Posterior vena cava (tissue), 2 donors: Measurements from ENCODE around the gene TMEM80. TPM values are rescaled to one million over a fixed set of nuclear protein-coding genes. Genes with fewer than 3 reads are reported as not detected.

Source experiments
- total RNA-seq, 2 donors: library from RNA; stranded (reverse); fragmentation: NEBNext Ultra II Directional; extraction: Animal tissue kit (Norgen Biotek cat#: 25700); gene quantifications; one replicate each; pipeline ENCODE4 v1.2.1, GENCODE V29; 2021
- donor health status: DM: yes; HTN: yes; CAD: no.
- donor health status: DM: yes; HTN: yes; CAD: no.

TMEM80 gene
- total RNA-seq, 2 donors from 2014 or later = 13.5 to 19.3 TPM

Other genes starting within 250 kb of the TMEM80 start
- gene PTDSS2, start 245.5 kb upstream of the TMEM80 start, total RNA-seq = 10 to 100 TPM; 16.3 to 16.7 TPM
- 100 to 1,000 TPM; 197 to 209 TPM for gene RNH1, start 188.6 kb upstream of the TMEM80 start, total RNA-seq
- 10 to 100 TPM; 37.2 to 48.5 TPM for gene HRAS, start 160.2 kb upstream of the TMEM80 start, total RNA-seq
- under 1 TPM; 0.43 to 0.56 TPM for gene LRRC56, start 158.3 kb upstream of the TMEM80 start, total RNA-seq
- under 1 TPM; 0.43 to 0.56 TPM for gene LMNTD2, start 135.1 kb upstream of the TMEM80 start, total RNA-seq
- 1 to 10 TPM; 2.1 to 2.6 TPM for gene RASSF7, start 134.8 kb upstream of the TMEM80 start, total RNA-seq
- 10 to 100 TPM; 18.3 to 20.8 TPM for gene PHRF1, start 119.3 kb upstream of the TMEM80 start, total RNA-seq
- gene IRF7, start 79.9 kb upstream of the TMEM80 start, total RNA-seq = 10 to 100 TPM; 10.3 to 16.4 TPM
- gene CDHR5, start 70.9 kb upstream of the TMEM80 start, total RNA-seq = under 1 TPM in 1 of 2 donors, not detected in 1; 0.10 TPM
- gene SCT, start 68.6 kb upstream of the TMEM80 start, total RNA-seq = not detected
- gene DRD4, start 58.5 kb upstream of the TMEM80 start, total RNA-seq = under 1 TPM; 0.48 to 0.51 TPM
- 10 to 100 TPM; 22.9 to 25.5 TPM for gene DEAF1, start 594 bp upstream of the TMEM80 start, total RNA-seq
- gene EPS8L2, start 10.4 kb downstream of the TMEM80 start, total RNA-seq = 10 to 100 TPM; 23.8 to 38.3 TPM
- gene TALDO1, start 51.6 kb downstream of the TMEM80 start, total RNA-seq = 100 to 1,000 TPM in 1 of 2 donors, 10 to 100 TPM in 1; 76.8 to 109 TPM
- 10 to 100 TPM; 33.0 to 38.8 TPM for gene GATD1, start 81.7 kb downstream of the TMEM80 start, total RNA-seq
- gene CEND1, start 94.3 kb downstream of the TMEM80 start, total RNA-seq = not detected
- 10 to 100 TPM; 10.6 to 11.2 TPM for gene SLC25A22, start 102.5 kb downstream of the TMEM80 start, total RNA-seq
- 1 to 10 TPM; 6.0 to 6.5 TPM for gene PIDD1, start 109.4 kb downstream of the TMEM80 start, total RNA-seq
- 1,000 to 10,000 TPM; 1,286 to 1,386 TPM for gene RPLP2, start 114.2 kb downstream of the TMEM80 start, total RNA-seq
- gene PNPLA2, start 123.1 kb downstream of the TMEM80 start, total RNA-seq = 10 to 100 TPM; 80.7 to 85.5 TPM
- gene CRACR2B, start 132.1 kb downstream of the TMEM80 start, total RNA-seq = 1 to 10 TPM; 3.5 to 4.3 TPM
- 100 to 1,000 TPM; 473 to 490 TPM for gene CD151, start 137.1 kb downstream of the TMEM80 start, total RNA-seq
- gene POLR2L, start 146.7 kb downstream of the TMEM80 start, total RNA-seq = 10 to 100 TPM; 63.9 to 91.4 TPM
- gene TSPAN4, start 147.0 kb downstream of the TMEM80 start, total RNA-seq = 10 to 100 TPM; 75.7 to 97.3 TPM
- 10 to 100 TPM; 57.9 to 88.5 TPM for gene CHID1, start 215.0 kb downstream of the TMEM80 start, total RNA-seq
- 100 to 1,000 TPM in 1 of 2 donors, 10 to 100 TPM in 1; 83.5 to 117 TPM for gene AP2A2, start 230.1 kb downstream of the TMEM80 start, total RNA-seq